ENCODE results near the gene RGS12.

RGS12 gene

GRCh38 chr4:3245676-3246075 is 47.1 kb upstream of the RGS12 start:
- DNase-seq, result no peak
- H3K27me3 ChIP-seq (ENCODE audit: insufficient read depth, low read length), result no peaks in the 10 kb centered on the region
- H2BK12ac ChIP-seq (ENCODE audit: low read length), result no peak overlapping the region
- no peak overlapping the region for H3K4ac ChIP-seq (ENCODE audit: low read depth, low read length)
- no peaks in the 10 kb centered on the region for H3K4me1 ChIP-seq (ENCODE audit: control insufficient read depth in 1 of 2, insufficient read depth in 2 of 2, low read length in 2 of 2)
- H4K12ac ChIP-seq (ENCODE audit: low read depth, low read length), result no peak overlapping the region
- H2BK5ac ChIP-seq (ENCODE audit: low read depth, low read length, poor library complexity), result no peak overlapping the region
- no peaks in the 10 kb centered on the region for H3K9me3 ChIP-seq (ENCODE audit: insufficient read depth, low read depth, low read length)
- no peak overlapping the region for H2BK120ac ChIP-seq (ENCODE audit: insufficient read depth, low read length, poor library complexity)
- H3K79me1 ChIP-seq (ENCODE audit: low read length), result no peaks in the 10 kb centered on the region
- no peak overlapping the region for H3K14ac ChIP-seq (ENCODE audit: low read length)
- H2AK5ac ChIP-seq (ENCODE audit: low read length), result no peak overlapping the region
- no peak overlapping the region for H4K91ac ChIP-seq (ENCODE audit: low read depth, low read length)
- H3K23ac ChIP-seq (ENCODE audit: low read length), result no peak overlapping the region
- no peak overlapping the region for H3K18ac ChIP-seq (ENCODE audit: low read length)
- H3K79me2 ChIP-seq (ENCODE audit: control insufficient read depth, insufficient read depth, low read length, poor library complexity), result no peaks in the 10 kb centered on the region
- no peak overlapping the region for H3K4me2 ChIP-seq (ENCODE audit: low read length)
- H2AFZ ChIP-seq (ENCODE audit: insufficient read depth, low read length, poor library complexity), result no peak overlapping the region
- H3K36me3 ChIP-seq (ENCODE audit: control insufficient read depth in 1 of 2, insufficient read depth in 2 of 2, low read length in 2 of 2), result peaks cover 24 to 26% of the 10 kb centered on the region in 2 experiments
- H4K8ac ChIP-seq (ENCODE audit: low read depth, low read length), result no peak overlapping the region
- no peak overlapping the region for H3K4me3 ChIP-seq (ENCODE audit: low read depth, low read length)
- no CpG with 5 or more reads among the region's 6 CpGs for WGBS (ENCODE audit: extremely low coverage, insufficient coverage, insufficient read length)
- H3K27ac ChIP-seq (ENCODE audit: low read depth, low read length), result no peak overlapping the region
- no peak overlapping the region for H3K9ac ChIP-seq (ENCODE audit: low read length)

GRCh38 chr4:3246458-3247398 is 46.1 kb upstream of the RGS12 start:
- Histone ChIP-seq H3K23ac (ENCODE audit: low read length) (no peak overlapping the region), H2BK5ac (ENCODE audit: low read depth, low read length, poor library complexity) (no peak overlapping the region), H2BK12ac (ENCODE audit: low read length) (no peak overlapping the region), H3K27ac (ENCODE audit: low read depth, low read length) (no peak overlapping the region), H3K9me3 (ENCODE audit: insufficient read depth, low read depth, low read length) (no peaks in the 10 kb centered on the region), H3K4me1 (ENCODE audit: control insufficient read depth in 1 of 2, insufficient read depth in 2 of 2, low read length in 2 of 2) (no peaks in the 10 kb centered on the region), H3K27me3 (ENCODE audit: insufficient read depth, low read length) (no peaks in the 10 kb centered on the region), H2BK120ac (ENCODE audit: insufficient read depth, low read length, poor library complexity) (no peak overlapping the region), H2AFZ (ENCODE audit: insufficient read depth, low read length, poor library complexity) (no peak overlapping the region), H2AK5ac (ENCODE audit: low read length) (no peak overlapping the region), H3K36me3 (ENCODE audit: control insufficient read depth in 1 of 2, insufficient read depth in 2 of 2, low read length in 2 of 2) (peaks cover 14 to 15% of the 10 kb centered on the region in 2 experiments), H3K18ac (ENCODE audit: low read length) (no peak overlapping the region), H3K14ac (ENCODE audit: low read length) (no peak overlapping the region), H3K9ac (ENCODE audit: low read length) (no peak overlapping the region), H4K91ac (ENCODE audit: low read depth, low read length) (no peak overlapping the region), H3K79me1 (ENCODE audit: low read length) (no peaks in the 10 kb centered on the region), H3K4me2 (ENCODE audit: low read length) (no peak overlapping the region), H3K4ac (ENCODE audit: low read depth, low read length) (no peak overlapping the region), H4K8ac (ENCODE audit: low read depth, low read length) (no peak overlapping the region), H4K12ac (ENCODE audit: low read depth, low read length) (no peak overlapping the region), H3K79me2 (ENCODE audit: control insufficient read depth, insufficient read depth, low read length, poor library complexity) (no peaks in the 10 kb centered on the region), H3K4me3 (ENCODE audit: low read depth, low read length) (no peak overlapping the region)
- no peak for DNase-seq
- WGBS (ENCODE audit: extremely low coverage, insufficient coverage, insufficient read length), result no CpG with 5 or more reads among the region's 16 CpGs

- Histone ChIP-seq H3K36me3 (ENCODE audit: control insufficient read depth in 1 of 2, insufficient read depth in 2 of 2, low read length in 2 of 2) (peaks cover 9 to 10% of the 10 kb centered on the region in 2 experiments), H3K27ac (ENCODE audit: low read depth, low read length) (no peak overlapping the region), H3K9me3 (ENCODE audit: insufficient read depth, low read depth, low read length) (no peaks in the 10 kb centered on the region), H3K79me2 (ENCODE audit: control insufficient read depth, insufficient read depth, low read length, poor library complexity) (no peaks in the 10 kb centered on the region), H4K12ac (ENCODE audit: low read depth, low read length) (no peak overlapping the region), H2AFZ (ENCODE audit: insufficient read depth, low read length, poor library complexity) (no peak overlapping the region), H3K4me1 (ENCODE audit: control insufficient read depth in 1 of 2, insufficient read depth in 2 of 2, low read length in 2 of 2) (no peaks in the 10 kb centered on the region), H3K4me2 (ENCODE audit: low read length) (no peak overlapping the region), H3K79me1 (ENCODE audit: low read length) (no peaks in the 10 kb centered on the region), H4K8ac (ENCODE audit: low read depth, low read length) (no peak overlapping the region), H3K23ac (ENCODE audit: low read length) (no peak overlapping the region), H3K4ac (ENCODE audit: low read depth, low read length) (no peak overlapping the region), H2BK12ac (ENCODE audit: low read length) (no peak overlapping the region), H4K91ac (ENCODE audit: low read depth, low read length) (no peak overlapping the region), H2BK120ac (ENCODE audit: insufficient read depth, low read length, poor library complexity) (no peak overlapping the region), H3K9ac (ENCODE audit: low read length) (no peak overlapping the region), H3K14ac (ENCODE audit: low read length) (no peak overlapping the region), H2BK5ac (ENCODE audit: low read depth, low read length, poor library complexity) (no peak overlapping the region), H3K4me3 (ENCODE audit: low read depth, low read length) (no peak overlapping the region), H3K18ac (ENCODE audit: low read length) (no peak overlapping the region), H3K27me3 (ENCODE audit: insufficient read depth, low read length) (no peaks in the 10 kb centered on the region), H2AK5ac (ENCODE audit: low read length) (no peak overlapping the region)
- DNase-seq, result no peak
- WGBS (ENCODE audit: extremely low coverage, insufficient coverage, insufficient read length), result no CpG with 5 or more reads among the region's 21 CpGs
Observed at GRCh38 chr4:3247399-3248177, 45.2 kb upstream of the RGS12 start.

- Histone ChIP-seq H2BK12ac (ENCODE audit: low read length) (no peak overlapping the region), H2AK5ac (ENCODE audit: low read length) (no peak overlapping the region), H3K14ac (ENCODE audit: low read length) (no peak overlapping the region), H3K79me1 (ENCODE audit: low read length) (no peaks in the 10 kb centered on the region), H3K36me3 (ENCODE audit: control insufficient read depth in 1 of 2, insufficient read depth in 2 of 2, low read length in 2 of 2) (peaks cover 4 to 5% of the 10 kb centered on the region in 2 experiments), H4K91ac (ENCODE audit: low read depth, low read length) (no peak overlapping the region), H3K9ac (ENCODE audit: low read length) (no peak overlapping the region), H3K27ac (ENCODE audit: low read depth, low read length) (no peak overlapping the region), H3K27me3 (ENCODE audit: insufficient read depth, low read length) (no peaks in the 10 kb centered on the region), H3K4ac (ENCODE audit: low read depth, low read length) (no peak overlapping the region), H3K79me2 (ENCODE audit: control insufficient read depth, insufficient read depth, low read length, poor library complexity) (no peaks in the 10 kb centered on the region), H3K4me1 (ENCODE audit: control insufficient read depth in 1 of 2, insufficient read depth in 2 of 2, low read length in 2 of 2) (no peaks in the 10 kb centered on the region), H4K8ac (ENCODE audit: low read depth, low read length) (no peak overlapping the region), H2AFZ (ENCODE audit: insufficient read depth, low read length, poor library complexity) (no peak overlapping the region), H4K12ac (ENCODE audit: low read depth, low read length) (no peak overlapping the region), H3K18ac (ENCODE audit: low read length) (no peak overlapping the region), H3K4me2 (ENCODE audit: low read length) (no peak overlapping the region), H3K4me3 (ENCODE audit: low read depth, low read length) (no peak overlapping the region), H2BK120ac (ENCODE audit: insufficient read depth, low read length, poor library complexity) (no peak overlapping the region), H2BK5ac (ENCODE audit: low read depth, low read length, poor library complexity) (no peak overlapping the region), H3K9me3 (ENCODE audit: insufficient read depth, low read depth, low read length) (no peaks in the 10 kb centered on the region), H3K23ac (ENCODE audit: low read length) (no peak overlapping the region)
- WGBS (ENCODE audit: extremely low coverage, insufficient coverage, insufficient read length), result no CpG with 5 or more reads among the region's 14 CpGs
- no peak for DNase-seq
Observed at GRCh38 chr4:3248178-3248480, 44.7 kb upstream of the RGS12 start.

Measured in trophoblast cell (in vitro differentiated cells and primary cell).